ENCODE data around the gene PATJ.

GRCh38 chr1:61828805-61829204 is 86.5 kb downstream of the PATJ start:
- TF ChIP-seq CTCF (IDR thresholded peaks at IDR 0.05) (no peak), POLR2A (IDR thresholded peaks at IDR 0.05) (no peak)
